ENCODE results near the gene HCFC1R1.

HCFC1R1 gene

GRCh38 chr16:2991566-2992261 lies 32.0 kb downstream of the HCFC1R1 start:
- DNase-seq: no peak

- DNase-seq: no peak
Observed at GRCh38 chr16:2990891-2991290, 32.9 kb downstream of the HCFC1R1 start.

GRCh38 chr16:2988590-2989099 lies 35.1 kb downstream of the HCFC1R1 start:
- DNase-seq: no peak

- peak; percentile 42 to 75 for DNase-seq
Observed at GRCh38 chr16:2987833-2988232, 35.9 kb downstream of the HCFC1R1 start.

- DNase-seq: no peak
Observed at GRCh38 chr16:2987286-2987685, 36.5 kb downstream of the HCFC1R1 start.

- no peak for DNase-seq
Observed at GRCh38 chr16:2986623-2987188, 37.0 kb downstream of the HCFC1R1 start.

GRCh38 chr16:2985893-2986355 lies 37.8 kb downstream of the HCFC1R1 start:
- DNase-seq: peak in 1 of 2 experiments; percentile 16

- no peak for DNase-seq
Observed at GRCh38 chr16:2985462-2985861, 38.3 kb downstream of the HCFC1R1 start.

GRCh38 chr16:2983706-2984136 lies 40.0 kb downstream of the HCFC1R1 start:
- peak; percentile 68 to 70 for DNase-seq

- no peak for DNase-seq
Observed at GRCh38 chr16:2982402-2982801, 41.3 kb downstream of the HCFC1R1 start.

- no peak for DNase-seq
Observed at GRCh38 chr16:2981899-2982250, 41.9 kb downstream of the HCFC1R1 start.

- DNase-seq: no peak
Observed at GRCh38 chr16:2981177-2981898, 42.4 kb downstream of the HCFC1R1 start.

- DNase-seq: peak; percentile 87 to 91
Observed at GRCh38 chr16:2980227-2981176, 43.2 kb downstream of the HCFC1R1 start, which contains the start of gene PKMYT1. Gene PKMYT1, minus strand, starts transcription at chr16:2980446. Its CDS starts 789 bp downstream, at chr16:2979657.

GRCh38 chr16:2979669-2980226 lies 44.0 kb downstream of the HCFC1R1 start:
- no peak for DNase-seq

- DNase-seq: peak; percentile 88 to 95
Observed at GRCh38 chr16:2977440-2977839, 46.3 kb downstream of the HCFC1R1 start.

GRCh38 chr16:2976673-2977072 lies 47.1 kb downstream of the HCFC1R1 start:
- no peak for DNase-seq

- no peak for DNase-seq
Observed at GRCh38 chr16:2976201-2976600, 47.5 kb downstream of the HCFC1R1 start.

- DNase-seq: no peak
Observed at GRCh38 chr16:2975161-2975795, 48.5 kb downstream of the HCFC1R1 start.

- no peak for DNase-seq
Observed at GRCh38 chr16:2974319-2975056, 49.3 kb downstream of the HCFC1R1 start.

GRCh38 chr16:2973605-2974318 lies 50.0 kb downstream of the HCFC1R1 start:
- DNase-seq: peak in 1 of 2 experiments; percentile 40

Measured in NCI-H2081 (cell line).